ENCODE data around the gene R3HDM2.
"Not testable (repeated sequence)": the region's sequence is repeated elsewhere in the genome, so short reads cannot be mapped to it uniquely, and the experiment has no call there.

The R3HDM2 gene

DNA sequence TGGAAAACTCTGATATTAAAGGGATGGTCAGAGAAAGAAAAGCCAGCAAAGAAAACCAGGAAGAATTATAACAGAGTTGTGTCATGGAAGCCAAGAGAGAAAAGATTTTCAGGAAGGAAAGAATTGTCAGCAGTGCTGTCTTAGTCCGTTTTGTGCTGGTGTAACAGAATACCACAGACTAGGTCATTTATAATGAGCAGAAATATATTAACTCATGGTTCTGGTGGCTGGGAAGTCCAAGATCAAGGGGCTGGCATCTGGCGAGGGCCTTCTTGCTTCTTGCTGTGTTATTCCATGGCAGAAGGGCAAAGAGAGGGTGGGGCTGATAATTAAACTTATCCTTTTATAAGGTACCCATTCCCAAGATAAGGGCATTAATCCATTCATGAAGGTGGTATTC, 17.8 kb upstream of the R3HDM2 start:
- DNase-seq (ENCODE audit: low spot score) = no peak
- Histone ChIP-seq H3K23ac (ENCODE audit: low read depth, low read length, poor library complexity) (no peak overlapping the region), H3K27me3 (ENCODE audit: control insufficient read depth in 3 of 3, insufficient read depth in 3 of 3, low read depth in 1 of 3, low read length in 3 of 3) (peaks cover 0 to 11% (median 0%) of the 10 kb centered on the region in 3 experiments), H2BK120ac (ENCODE audit: low read depth, low read length) (no peak overlapping the region), H3K79me1 (ENCODE audit: low read depth, low read length) (no peaks in the 10 kb centered on the region), H2BK5ac (ENCODE audit: low read length) (no peak overlapping the region), H2AFZ (ENCODE audit: low read length) (no peak overlapping the region), H3K36me3 (replicated peaks in 1 of 2; ENCODE audit: control insufficient read depth in 2 of 2, insufficient read depth in 2 of 2, low read length in 2 of 2) (no peaks in the 10 kb centered on the region), H3K9me3 (replicated peaks in 1 of 2; ENCODE audit: control insufficient read depth in 2 of 2, insufficient read depth in 1 of 2, low read depth in 1 of 2, low read length in 2 of 2) (no peaks in the 10 kb centered on the region), H3K14ac (ENCODE audit: low read length) (no peak overlapping the region), H2AK5ac (ENCODE audit: low read depth, low read length) (no peak overlapping the region), H4K91ac (ENCODE audit: low read depth, low read length, poor library complexity) (no peak overlapping the region), H3K4ac (ENCODE audit: low read length) (no peak overlapping the region), H2BK15ac (ENCODE audit: low read length) (no peak overlapping the region), H3K4me1 (ENCODE audit: control insufficient read depth in 2 of 2, insufficient read depth in 1 of 2, low read depth in 1 of 2, low read length in 2 of 2) (peaks cover 4% of the 10 kb centered on the region in 2 donors), H4K8ac (ENCODE audit: low read depth, low read length) (no peak overlapping the region), H3K4me3 (ENCODE audit: low read length in 2 of 2) (no peak overlapping the region), H2BK12ac (ENCODE audit: low read length) (no peak overlapping the region), H3K4me2 (ENCODE audit: insufficient read depth, low read length, poor library complexity, severe bottlenecking) (no peak overlapping the region), H3K27ac (replicated peaks; ENCODE audit: low read length) (no peak overlapping the region), H3K9ac (ENCODE audit: low read depth, low read length, poor library complexity) (no peak overlapping the region), H3K18ac (ENCODE audit: low read length) (no peak overlapping the region)
- WGBS, 2 donors (ENCODE audit: extremely low coverage in 2 of 2, insufficient read length in 2 of 2, insufficient replicate concordance in 1 of 2) = no CpG with 5 or more reads among the region's 2 CpGs

DNA sequence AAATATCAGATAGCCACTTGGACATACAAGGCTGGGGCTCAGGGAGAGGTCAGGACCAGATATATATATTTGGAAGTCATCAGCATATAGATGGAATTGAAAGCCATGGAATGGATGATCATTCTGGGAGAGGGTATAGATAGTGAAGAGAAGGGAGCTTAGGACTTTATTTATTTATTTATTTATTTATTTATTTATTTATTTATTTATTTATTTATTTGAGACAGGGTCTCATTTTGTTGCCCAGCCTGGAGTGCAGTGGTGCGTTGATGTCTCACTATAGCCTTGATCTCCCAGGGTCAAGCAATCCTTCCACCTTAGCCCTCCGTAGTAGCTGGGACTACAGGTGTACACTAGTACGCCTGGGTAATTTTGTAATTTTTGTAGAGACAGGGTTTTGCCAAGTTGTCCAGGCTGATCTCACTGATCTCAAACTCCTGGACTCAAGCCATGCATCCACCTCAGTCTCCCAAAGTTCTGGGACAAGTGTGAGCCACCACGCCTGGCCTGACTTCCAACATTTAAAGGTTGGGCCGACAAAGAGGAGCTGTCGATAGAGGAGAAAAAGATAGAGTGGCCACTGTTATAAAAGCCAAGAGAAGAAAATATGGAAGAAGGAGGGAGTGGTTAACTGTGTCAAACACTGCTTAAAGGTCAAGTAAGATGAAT, 15.6 kb upstream of the R3HDM2 start:
- Histone ChIP-seq H4K91ac (ENCODE audit: low read depth, low read length, poor library complexity) (no peak overlapping the region), H2AFZ (ENCODE audit: low read length) (no peak overlapping the region), H3K9me3 (replicated peaks in 1 of 2; ENCODE audit: control insufficient read depth in 2 of 2, insufficient read depth in 1 of 2, low read depth in 1 of 2, low read length in 2 of 2) (peaks cover 0 to 2% of the 10 kb centered on the region in 2 donors), H3K4me3 (ENCODE audit: low read length in 2 of 2) (no peak overlapping the region), H3K14ac (ENCODE audit: low read length) (no peak overlapping the region), H2BK12ac (ENCODE audit: low read length) (no peak overlapping the region), H3K4me1 (ENCODE audit: control insufficient read depth in 2 of 2, insufficient read depth in 1 of 2, low read depth in 1 of 2, low read length in 2 of 2) (no peaks in the 10 kb centered on the region), H4K8ac (ENCODE audit: low read depth, low read length) (no peak overlapping the region), H2BK5ac (ENCODE audit: low read length) (no peak overlapping the region), H3K27ac (replicated peaks; ENCODE audit: low read length) (no peak overlapping the region), H3K4ac (ENCODE audit: low read length) (no peak overlapping the region), H2BK15ac (ENCODE audit: low read length) (no peak overlapping the region), H3K4me2 (ENCODE audit: insufficient read depth, low read length, poor library complexity, severe bottlenecking) (no peak overlapping the region), H3K23ac (ENCODE audit: low read depth, low read length, poor library complexity) (no peak overlapping the region), H2AK5ac (ENCODE audit: low read depth, low read length) (no peak overlapping the region), H2BK120ac (ENCODE audit: low read depth, low read length) (no peak overlapping the region), H3K9ac (ENCODE audit: low read depth, low read length, poor library complexity) (no peak overlapping the region), H3K18ac (ENCODE audit: low read length) (no peak overlapping the region), H3K79me1 (ENCODE audit: low read depth, low read length) (no peaks in the 10 kb centered on the region), H3K27me3 (ENCODE audit: control insufficient read depth in 3 of 3, insufficient read depth in 3 of 3, low read depth in 1 of 3, low read length in 3 of 3) (peaks cover 0 to 11% (median 0%) of the 10 kb centered on the region in 3 experiments), H3K36me3 (replicated peaks in 1 of 2; ENCODE audit: control insufficient read depth in 2 of 2, insufficient read depth in 2 of 2, low read length in 2 of 2) (no peaks in the 10 kb centered on the region)
- no peak for DNase-seq (ENCODE audit: low spot score)
- WGBS, 2 donors (ENCODE audit: extremely low coverage in 2 of 2, insufficient read length in 2 of 2, insufficient replicate concordance in 1 of 2) = no CpG with 5 or more reads among the region's 6 CpGs

DNA sequence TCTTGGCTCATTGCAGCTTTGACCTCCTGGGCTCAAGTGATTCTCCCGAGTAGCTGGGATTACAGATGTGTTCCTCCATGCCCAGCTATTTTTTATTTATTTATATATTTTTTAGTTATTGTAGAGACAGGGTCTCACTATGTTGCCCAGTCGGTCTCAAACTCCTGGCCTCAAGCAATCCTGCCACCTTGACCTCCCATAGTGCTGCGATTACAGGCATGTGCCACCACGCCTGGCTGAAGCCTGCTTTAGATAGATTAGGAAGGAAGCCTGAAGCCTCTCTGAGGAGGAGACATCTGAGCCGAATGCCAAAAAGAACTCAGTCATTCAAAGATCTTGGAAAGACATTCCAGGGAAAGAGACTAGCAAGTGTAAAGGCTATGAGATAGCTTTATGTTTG, 13.9 kb upstream of the R3HDM2 start:
- no peak overlapping the region for H2BK15ac ChIP-seq (ENCODE audit: low read length)
- WGBS, 2 donors (ENCODE audit: extremely low coverage in 2 of 2, insufficient read length in 2 of 2, insufficient replicate concordance in 1 of 2) = no CpG with 5 or more reads among the region's 5 CpGs
- H3K4ac ChIP-seq (ENCODE audit: low read length) = no peak overlapping the region
- H2BK12ac ChIP-seq (ENCODE audit: low read length) = no peak overlapping the region
- peaks cover 0 to 2% of the 10 kb centered on the region in 2 donors for H3K9me3 ChIP-seq (replicated peaks in 1 of 2; ENCODE audit: control insufficient read depth in 2 of 2, insufficient read depth in 1 of 2, low read depth in 1 of 2, low read length in 2 of 2)
- no peak overlapping the region for H3K27ac ChIP-seq (replicated peaks; ENCODE audit: low read length)
- H2BK5ac ChIP-seq (ENCODE audit: low read length) = no peak overlapping the region
- DNase-seq (ENCODE audit: low spot score) = no peak
- no peak overlapping the region for H4K8ac ChIP-seq (ENCODE audit: low read depth, low read length)
- no peaks in the 10 kb centered on the region for H3K4me1 ChIP-seq (ENCODE audit: control insufficient read depth in 2 of 2, insufficient read depth in 1 of 2, low read depth in 1 of 2, low read length in 2 of 2)
- H3K9ac ChIP-seq (ENCODE audit: low read depth, low read length, poor library complexity) = no peak overlapping the region
- no peak overlapping the region for H3K18ac ChIP-seq (ENCODE audit: low read length)
- no peak overlapping the region for H3K14ac ChIP-seq (ENCODE audit: low read length)
- H3K4me3 ChIP-seq (ENCODE audit: low read length in 2 of 2) = no peak overlapping the region
- no peaks in the 10 kb centered on the region for H3K36me3 ChIP-seq (replicated peaks in 1 of 2; ENCODE audit: control insufficient read depth in 2 of 2, insufficient read depth in 2 of 2, low read length in 2 of 2)
- H2BK120ac ChIP-seq (ENCODE audit: low read depth, low read length) = no peak overlapping the region
- H4K91ac ChIP-seq (ENCODE audit: low read depth, low read length, poor library complexity) = no peak overlapping the region
- no peak overlapping the region for H2AFZ ChIP-seq (ENCODE audit: low read length)
- H3K27me3 ChIP-seq (ENCODE audit: control insufficient read depth in 3 of 3, insufficient read depth in 3 of 3, low read depth in 1 of 3, low read length in 3 of 3) = no peaks in the 10 kb centered on the region
- no peak overlapping the region for H3K23ac ChIP-seq (ENCODE audit: low read depth, low read length, poor library complexity)
- no peaks in the 10 kb centered on the region for H3K79me1 ChIP-seq (ENCODE audit: low read depth, low read length)
- no peak overlapping the region for H2AK5ac ChIP-seq (ENCODE audit: low read depth, low read length)
- no peak overlapping the region for H3K4me2 ChIP-seq (ENCODE audit: insufficient read depth, low read length, poor library complexity, severe bottlenecking)

DNA sequence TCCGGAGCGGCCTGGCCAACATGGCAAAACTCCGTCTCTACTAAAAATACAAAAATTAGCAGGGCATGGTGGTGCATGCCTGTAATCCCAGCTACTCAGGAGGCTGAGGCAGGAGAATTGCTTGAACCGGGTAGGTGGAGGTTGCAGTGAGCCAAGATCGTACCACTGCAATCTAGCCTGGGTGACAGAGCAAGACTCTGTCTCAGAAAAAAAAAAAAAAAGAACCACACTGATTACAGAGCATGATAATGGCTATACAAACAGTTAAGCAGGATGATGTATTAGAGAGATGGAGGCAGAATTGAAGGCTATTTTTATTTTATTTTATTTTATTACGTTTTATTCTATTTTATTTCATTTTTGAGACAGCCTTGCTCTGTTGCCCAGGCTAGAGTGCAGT, 13.5 kb upstream of the R3HDM2 start:
- H3K9me3 ChIP-seq (replicated peaks in 1 of 2; ENCODE audit: control insufficient read depth in 2 of 2, insufficient read depth in 1 of 2, low read depth in 1 of 2, low read length in 2 of 2); DNase-seq (ENCODE audit: low spot score); H4K8ac ChIP-seq (ENCODE audit: low read depth, low read length); H3K79me1 ChIP-seq (ENCODE audit: low read depth, low read length); H3K27me3 ChIP-seq (ENCODE audit: control insufficient read depth in 3 of 3, insufficient read depth in 3 of 3, low read depth in 1 of 3, low read length in 3 of 3); H4K91ac ChIP-seq (ENCODE audit: low read depth, low read length, poor library complexity); H2AFZ ChIP-seq (ENCODE audit: low read length); H2BK12ac ChIP-seq (ENCODE audit: low read length); H3K4me3 ChIP-seq (ENCODE audit: low read length in 2 of 2); H3K4ac ChIP-seq (ENCODE audit: low read length); H2AK5ac ChIP-seq (ENCODE audit: low read depth, low read length); H3K36me3 ChIP-seq (replicated peaks in 1 of 2; ENCODE audit: control insufficient read depth in 2 of 2, insufficient read depth in 2 of 2, low read length in 2 of 2); H2BK15ac ChIP-seq (ENCODE audit: low read length); H3K27ac ChIP-seq (replicated peaks; ENCODE audit: low read length); H3K14ac ChIP-seq (ENCODE audit: low read length); H3K18ac ChIP-seq (ENCODE audit: low read length); H2BK120ac ChIP-seq (ENCODE audit: low read depth, low read length); H3K23ac ChIP-seq (ENCODE audit: low read depth, low read length, poor library complexity); H3K4me2 ChIP-seq (ENCODE audit: insufficient read depth, low read length, poor library complexity, severe bottlenecking); H3K4me1 ChIP-seq (ENCODE audit: control insufficient read depth in 2 of 2, insufficient read depth in 1 of 2, low read depth in 1 of 2, low read length in 2 of 2); H2BK5ac ChIP-seq (ENCODE audit: low read length); H3K9ac ChIP-seq (ENCODE audit: low read depth, low read length, poor library complexity): not testable (repeated sequence)
- whole genome bisulfite sequencing, 2 donors (ENCODE audit: extremely low coverage in 2 of 2, insufficient read length in 2 of 2, insufficient replicate concordance in 1 of 2) = no CpG with 5 or more reads among the region's 6 CpGs
